Activated CD8-positive, alpha-beta memory T cell treated with anti-CD3 and anti-CD28 coated beads for 1 hour (primary cell): ENCODE measurements around the gene KCNG4.

Experiments used
- DNase-seq, 2 donors: peaks; one replicate each; pipeline ENCODE4 v3.0.0-alpha.2; 2020; ENCODE audit warnings: low read depth in 1 of 2; ENCODE audit errors: extremely low read depth in 1 of 2

The KCNG4 gene

DNA sequence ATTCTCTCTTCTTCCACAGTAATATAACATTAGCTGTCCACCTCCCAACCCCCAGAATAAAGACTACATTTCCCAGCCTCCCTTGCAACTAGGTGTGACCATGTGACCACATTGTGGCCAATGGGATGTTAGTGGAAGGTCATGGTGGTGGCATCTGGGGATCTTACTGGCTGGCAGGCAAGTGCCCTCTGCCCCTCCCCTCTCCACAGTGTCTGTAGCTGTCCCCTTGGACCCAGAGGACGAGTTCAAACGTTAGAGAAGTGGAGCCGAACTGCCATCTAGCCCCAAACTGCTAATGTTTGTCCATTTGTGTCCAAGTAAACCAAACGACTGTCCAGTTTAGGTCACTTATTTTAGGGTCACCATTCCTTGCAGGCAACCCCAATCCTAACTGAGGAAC, 26.6 kb upstream of the KCNG4 start:
- DNase-seq, result no peak

DNA sequence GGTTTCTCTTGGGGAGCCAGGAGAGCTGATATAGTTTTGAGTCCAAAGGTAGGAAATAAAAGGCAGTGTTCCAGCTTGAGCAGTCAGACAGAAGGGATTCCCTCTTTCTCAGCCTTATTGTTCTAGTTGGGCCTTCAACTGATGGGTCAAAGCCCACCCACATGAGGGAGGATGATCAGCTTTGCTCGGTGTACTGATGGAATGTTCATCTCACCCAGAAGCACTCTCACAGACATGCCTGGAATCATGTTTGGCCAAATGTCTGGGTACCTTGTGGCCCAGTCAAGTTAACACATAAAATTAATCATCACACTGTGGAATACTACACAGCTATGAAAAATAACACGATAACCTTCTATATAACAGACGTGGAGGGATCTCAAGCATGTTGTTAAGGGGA, 23.1 kb upstream of the KCNG4 start:
- no peak for DNase-seq

DNA sequence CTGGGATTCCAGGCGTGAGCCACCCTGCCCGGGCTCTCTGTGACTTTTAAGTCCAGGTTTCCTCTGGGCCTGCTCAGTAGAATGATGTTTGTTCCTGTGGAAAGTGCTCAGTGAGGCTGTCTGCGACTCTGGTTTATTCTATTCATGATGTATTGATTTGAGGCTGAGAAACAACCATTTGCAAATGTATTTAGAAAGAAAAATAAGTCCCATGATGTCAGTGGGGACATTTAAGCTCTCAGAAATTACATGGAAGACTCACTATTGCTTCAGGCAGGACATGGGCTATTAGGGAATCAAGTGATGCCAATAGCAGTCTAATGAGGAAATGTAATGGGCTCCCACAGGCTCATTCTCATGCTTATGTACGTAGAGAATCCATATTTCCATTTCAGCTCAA, 22.2 kb upstream of the KCNG4 start:
- no peak for DNase-seq

DNA sequence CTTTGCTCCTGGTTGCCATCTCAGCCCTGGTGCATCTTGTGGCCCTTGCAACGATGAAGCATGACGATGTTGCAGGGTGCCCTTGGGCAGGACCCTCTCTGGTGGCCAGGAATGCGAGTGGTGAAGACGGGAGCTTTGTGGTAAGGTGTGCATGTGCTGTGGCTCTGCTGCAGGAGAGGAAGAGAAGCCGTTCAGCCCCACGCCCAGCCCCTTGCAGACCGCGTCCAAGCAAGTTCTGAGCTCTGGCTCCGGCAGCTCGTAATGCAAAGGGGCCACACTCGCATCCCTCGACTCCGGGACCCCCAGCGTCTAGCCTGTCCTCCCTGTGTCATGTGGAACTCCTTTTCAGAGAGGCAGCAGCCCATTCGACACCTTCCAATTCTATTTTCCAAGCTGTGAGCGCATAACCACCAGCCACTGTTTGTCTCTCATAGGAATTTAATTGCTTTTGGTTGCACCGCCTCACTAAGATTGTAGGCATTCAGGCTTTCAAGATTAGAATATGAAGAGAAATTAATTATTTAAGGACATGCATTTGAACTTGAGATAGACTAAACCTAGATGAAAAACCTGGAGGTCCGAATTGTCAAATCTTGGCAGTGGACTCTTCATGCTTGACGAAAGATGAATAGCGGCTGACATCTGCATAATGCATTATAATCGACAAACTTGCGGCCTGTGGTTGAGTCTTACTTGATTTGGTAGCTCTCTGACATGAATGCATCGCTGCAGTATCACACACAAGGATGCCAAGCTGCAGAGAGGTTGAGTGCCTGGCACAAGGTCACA, 21.1 kb upstream of the KCNG4 start:
- DNase-seq, result no peak

DNA sequence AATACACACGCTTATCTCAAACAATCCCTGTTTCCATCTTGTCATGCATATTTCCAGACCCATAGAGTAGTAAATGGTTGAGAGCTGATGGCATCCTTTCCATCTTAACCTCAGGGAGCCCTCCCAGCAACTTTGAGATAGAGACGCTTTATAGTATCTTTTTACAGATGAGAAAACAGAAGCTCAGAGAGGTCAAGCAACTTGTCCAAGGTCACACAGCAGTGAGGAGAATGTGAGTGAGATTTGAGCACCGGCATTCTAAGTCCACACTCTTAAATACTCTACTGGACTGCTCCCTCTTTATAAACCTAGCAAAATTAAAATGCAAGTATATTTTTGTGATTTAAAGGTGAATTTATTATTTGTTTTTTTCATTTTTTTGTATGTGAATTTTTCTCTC, 19.9 kb upstream of the KCNG4 start:
- no peak for DNase-seq

DNA sequence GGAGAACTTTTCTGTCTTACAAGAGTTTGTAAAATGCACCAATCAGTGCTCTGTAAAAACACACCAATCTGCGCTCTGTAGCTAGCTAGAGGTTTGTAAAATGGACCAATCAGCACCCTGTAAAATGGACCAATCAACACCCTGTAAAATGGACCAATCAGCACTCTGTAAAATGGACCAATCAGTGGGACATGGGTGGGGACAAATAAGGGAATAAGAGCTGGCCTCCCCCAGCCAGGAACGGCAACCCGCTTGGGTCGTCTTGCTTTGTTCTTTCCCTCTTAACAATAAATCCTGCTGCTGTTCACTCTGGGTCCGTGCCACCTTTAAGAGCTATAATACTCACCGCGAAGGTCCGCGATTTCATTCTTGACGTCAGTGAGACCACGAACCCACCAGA, 18.5 kb upstream of the KCNG4 start:
- DNase-seq, result no peak

DNA sequence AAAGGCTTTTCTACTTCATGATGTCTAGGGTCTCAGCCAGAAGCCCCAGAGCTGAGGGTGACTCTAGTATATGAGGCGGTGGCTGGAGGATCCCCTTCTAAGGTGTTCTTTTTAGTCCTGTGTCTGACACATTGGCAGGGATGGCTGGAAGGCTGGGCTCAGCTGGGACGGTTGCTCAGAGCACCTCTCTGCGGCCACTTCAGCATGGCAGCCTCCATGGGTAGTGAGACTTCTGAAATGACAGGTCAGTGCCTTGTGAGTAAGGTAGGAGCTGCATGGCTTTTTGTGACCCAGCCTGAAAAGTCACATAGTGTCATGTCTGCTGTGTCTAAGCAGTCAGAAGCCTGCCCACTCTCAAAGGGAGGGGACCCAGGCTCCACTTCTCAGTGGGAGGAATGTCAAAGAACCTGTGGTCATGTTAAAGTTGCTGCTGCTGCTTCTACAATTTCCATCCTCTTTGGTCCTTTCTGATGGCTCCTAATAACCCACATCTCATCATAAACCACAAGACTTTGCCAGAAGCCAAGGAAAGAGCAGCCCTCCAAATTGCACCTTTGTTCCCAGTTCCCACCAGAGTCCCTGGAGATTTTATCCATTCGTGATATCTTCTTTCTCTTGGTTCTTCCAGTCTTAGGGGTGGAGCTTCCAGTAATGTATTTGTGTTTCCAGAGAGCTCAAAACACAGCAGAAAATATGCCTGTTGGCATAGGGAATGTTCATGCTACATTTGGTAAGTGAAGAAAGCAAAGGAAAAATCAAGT, 15.4 kb upstream of the KCNG4 start:
- no peak for DNase-seq

DNA sequence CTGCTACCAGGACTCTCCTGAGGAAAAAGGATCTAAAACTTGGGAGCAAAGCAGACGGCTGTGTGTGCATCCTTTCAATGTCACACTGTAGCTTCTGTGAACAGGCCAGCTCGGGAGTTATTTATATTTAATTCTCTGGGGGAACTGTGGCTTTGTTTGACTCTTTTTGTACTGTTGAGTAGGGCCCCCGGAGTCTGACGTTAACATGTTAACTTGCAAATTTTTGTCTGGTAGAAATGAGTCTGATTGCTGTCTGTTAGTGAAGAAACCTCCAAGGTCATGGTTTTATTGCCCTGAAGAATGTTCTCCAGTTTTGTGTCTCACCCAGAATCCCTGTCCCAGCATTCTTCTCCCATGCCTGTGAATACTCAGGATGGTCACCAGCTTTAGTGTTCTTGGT, 14.2 kb upstream of the KCNG4 start:
- no peak for DNase-seq

DNA sequence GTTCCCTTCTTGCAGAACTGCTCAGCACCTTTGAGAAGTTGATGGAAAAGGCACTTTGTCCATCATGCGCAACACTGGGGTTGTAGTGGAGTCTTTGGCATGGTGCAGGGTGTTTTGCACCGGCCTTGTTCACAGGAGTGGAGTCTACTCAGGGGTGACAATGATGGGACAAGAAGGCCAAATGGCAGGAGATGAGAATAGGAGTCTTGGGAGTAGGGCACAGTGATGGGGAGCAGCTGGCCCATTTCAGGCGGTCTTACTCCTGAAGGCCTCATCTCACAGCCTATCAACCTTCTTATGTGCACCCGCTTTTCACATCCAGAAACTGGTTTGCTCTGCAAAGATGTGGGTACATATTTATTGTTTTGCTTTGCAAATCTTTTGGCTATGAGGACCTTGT, 13.4 kb upstream of the KCNG4 start:
- no peak for DNase-seq

DNA sequence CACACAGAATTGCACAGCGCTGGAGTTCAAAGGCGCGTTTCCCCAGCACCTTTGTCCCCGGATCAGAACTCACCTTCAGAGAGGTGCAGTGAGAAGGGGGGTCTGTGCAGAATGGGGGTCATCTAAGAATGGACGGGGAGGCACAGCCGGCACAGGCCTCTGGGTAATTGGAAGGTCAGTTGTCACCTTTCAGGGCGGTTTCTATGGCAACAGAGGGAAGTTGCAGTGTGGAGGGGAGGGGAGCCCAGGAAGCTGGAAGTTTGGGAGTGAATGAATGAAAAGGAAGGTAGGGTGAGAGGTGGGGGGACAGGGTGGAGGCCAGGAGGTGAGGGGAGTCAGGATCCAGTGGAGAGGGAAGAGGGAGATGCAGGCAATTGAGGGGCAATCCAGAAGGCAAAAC, 12.4 kb upstream of the KCNG4 start:
- no peak for DNase-seq

DNA sequence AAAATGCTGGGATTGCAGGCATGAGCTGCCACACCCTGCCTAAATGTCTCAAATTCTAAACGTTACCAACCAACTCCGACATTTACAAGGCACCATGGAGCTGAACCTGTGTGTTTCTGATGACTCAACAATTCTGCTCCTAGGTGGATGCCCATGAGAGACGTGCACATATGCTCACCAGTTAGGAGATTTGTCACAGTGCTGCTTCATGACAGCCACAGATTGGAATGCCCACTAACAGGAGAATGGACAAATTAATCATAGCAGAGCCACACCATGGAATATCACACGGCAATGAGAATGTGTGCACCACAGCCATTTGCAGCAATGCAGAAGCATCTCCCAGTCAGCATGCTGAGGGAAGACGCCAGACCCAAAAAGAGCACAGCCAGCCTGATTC, 8.0 kb upstream of the KCNG4 start:
- no peak for DNase-seq

DNA sequence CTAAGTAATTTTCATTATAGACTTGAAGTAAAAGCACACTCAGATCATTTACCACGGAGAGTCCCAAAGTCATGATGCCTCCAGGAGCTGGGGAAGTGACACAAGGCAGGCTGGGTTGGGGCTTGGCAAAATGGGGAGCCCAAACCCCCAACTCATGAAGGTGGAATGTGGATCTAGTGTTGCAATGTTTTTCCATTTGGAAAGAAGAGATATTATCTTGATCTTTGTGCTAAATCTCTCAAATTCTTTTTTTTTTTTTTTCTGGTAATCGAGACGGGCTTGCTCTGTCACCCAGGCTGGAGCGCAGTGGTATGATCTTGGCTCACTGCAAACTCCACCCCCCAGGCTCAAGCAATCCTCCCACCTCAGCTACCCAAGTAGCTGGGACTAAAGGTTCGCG, 7.5 kb upstream of the KCNG4 start:
- no peak for DNase-seq

DNA sequence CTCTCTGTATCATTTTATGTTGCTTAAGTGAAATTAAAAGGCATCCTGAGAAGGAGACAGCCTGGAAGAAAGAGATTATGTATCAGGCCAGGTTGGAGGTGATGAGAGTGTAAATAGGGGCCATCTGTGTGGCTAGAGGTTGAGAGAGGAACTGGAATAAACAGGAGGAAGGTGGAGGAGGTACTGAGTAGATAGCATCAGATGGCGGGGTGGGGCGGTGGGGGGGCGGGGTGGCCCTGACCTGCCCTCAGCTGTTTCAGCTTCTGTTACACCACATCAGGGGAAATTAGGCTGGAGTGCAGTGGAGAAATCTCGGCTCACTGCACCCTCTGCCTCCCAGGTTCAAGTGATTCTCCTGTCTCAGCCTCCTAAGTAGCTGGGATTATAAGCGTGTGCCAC, 6.9 kb upstream of the KCNG4 start:
- DNase-seq, result no peak

DNA sequence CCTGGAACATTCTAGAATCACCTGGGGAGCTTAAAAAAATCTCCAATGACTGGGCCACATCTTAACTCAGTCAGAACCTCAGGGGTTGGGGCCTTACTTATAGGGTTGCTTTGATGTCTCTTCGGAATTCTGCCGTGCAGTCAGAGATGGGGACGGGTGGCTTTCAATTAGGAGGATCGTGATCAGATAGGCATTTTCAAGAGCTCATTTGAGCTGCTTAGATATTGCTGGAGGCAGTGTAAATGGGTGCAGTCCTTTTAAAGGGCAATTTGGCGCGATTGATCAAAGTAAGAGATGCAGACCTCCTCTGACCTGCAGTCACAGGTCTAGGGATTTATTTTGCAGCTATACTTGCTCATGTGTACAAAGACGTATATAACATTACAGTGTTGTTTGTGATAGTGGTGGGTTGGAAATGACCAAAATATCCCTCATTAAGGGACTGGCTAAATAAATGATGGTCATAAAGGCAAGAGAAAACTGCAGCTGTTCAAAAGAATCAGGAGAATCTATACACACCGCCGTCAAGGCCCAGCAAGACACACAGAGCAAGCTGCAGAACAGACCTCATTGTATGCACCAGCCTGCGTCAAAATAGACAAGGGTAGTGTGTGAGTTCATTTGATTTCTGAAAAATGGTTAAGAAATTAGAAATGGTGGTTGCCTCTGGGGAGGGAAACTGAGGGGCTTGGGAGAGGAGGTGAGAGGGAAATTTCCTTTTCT, 6.3 kb upstream of the KCNG4 start:
- DNase-seq, result no peak

DNA sequence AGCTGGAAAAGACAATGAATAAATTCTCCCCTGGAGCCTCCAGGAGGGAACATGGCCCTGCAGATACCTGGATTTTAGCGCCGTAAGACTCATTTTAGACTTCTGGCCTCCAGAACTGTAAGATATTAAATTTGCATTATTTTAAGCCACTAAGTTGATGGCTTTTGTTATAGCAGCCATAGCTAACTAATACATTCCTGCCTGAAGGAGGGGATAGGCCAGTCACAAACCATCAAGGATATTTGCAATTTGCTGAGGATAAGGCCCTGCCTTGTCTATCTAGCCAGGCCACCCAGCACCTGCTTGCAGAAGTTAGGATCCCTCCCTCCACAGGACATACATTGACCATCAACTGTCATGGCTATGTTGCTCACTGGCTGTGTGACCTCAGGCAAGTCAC, 4.9 kb upstream of the KCNG4 start:
- DNase-seq, result no peak

DNA sequence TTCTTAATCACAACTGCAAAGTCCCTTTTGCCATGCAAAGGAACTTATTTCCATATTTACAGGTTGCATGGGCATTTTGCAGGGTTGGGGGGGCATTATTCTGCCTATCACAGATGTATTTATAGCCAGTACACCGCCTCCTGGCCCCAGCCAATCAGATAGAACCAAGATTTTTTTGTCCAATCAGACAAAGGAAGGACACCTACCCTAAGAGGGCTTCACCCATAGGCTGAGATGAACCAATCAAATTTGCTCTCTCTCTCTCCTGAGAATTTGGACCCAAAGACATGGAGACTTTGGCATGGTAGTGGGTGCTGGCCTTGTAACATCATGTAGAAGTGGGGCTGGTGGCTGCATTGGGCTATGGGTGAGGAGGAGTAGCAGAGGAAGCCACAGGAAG, 3.9 kb upstream of the KCNG4 start:
- DNase-seq, result no peak

DNA sequence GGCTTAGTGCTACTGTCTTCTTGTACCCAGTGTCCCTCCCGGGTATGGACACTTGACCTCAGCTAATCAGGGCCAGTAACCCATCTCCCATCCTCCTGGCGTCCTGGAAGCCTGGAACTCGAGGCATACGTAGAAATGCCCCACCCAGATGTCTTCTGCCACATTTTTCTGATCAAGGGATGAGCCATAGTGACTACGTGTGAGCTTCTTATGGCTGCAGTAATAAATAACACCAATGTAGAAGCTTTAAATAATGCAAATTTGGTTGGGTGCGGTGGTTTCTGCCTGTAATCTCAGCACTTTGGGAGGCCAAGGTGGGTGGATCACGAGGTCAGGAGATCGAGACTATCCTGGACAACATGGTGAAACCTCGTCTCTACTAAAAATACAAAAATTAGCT, 3.0 kb upstream of the KCNG4 start:
- no peak for DNase-seq

DNA sequence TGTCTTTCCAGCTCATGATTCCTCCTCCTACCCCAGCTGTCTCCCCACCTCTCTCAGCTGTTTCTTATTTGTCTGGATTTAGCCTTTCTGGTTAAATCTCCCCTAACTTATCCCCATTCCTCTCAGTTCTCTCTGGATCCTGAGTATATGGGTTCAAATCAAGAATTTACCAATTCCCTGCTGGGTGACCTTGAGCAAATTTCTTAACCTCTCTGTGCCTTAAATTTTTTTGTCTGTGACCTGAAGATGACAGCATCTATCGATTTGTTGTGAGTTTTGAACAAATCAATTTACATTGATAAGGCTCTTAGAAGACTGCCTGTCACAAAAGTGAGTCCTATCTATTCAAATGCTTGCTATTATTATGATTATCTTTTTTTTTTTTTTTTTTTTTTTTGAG, 2.0 kb upstream of the KCNG4 start:
- DNase-seq, result no peak

DNA sequence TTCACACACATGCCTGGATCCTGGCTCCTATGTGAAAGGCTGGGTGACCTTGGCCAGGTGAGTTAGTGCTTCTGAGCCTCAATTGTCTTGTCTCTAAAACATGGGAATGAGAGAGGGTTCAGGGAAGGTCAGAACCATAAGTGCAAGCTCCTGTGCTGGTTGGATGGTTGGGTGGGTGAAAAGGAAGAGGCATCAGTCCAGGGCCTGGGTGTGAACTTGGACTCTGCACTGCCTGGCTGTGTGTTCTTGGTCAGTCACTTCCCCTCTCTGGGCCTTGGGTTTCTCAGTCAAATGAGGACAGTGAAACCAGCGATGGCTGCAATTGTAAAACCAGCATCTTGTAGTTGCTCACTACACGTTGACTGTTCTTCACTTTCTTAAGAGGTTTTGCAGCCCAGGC, 643 bp upstream of the KCNG4 start:
- DNase-seq, result no peak

DNA sequence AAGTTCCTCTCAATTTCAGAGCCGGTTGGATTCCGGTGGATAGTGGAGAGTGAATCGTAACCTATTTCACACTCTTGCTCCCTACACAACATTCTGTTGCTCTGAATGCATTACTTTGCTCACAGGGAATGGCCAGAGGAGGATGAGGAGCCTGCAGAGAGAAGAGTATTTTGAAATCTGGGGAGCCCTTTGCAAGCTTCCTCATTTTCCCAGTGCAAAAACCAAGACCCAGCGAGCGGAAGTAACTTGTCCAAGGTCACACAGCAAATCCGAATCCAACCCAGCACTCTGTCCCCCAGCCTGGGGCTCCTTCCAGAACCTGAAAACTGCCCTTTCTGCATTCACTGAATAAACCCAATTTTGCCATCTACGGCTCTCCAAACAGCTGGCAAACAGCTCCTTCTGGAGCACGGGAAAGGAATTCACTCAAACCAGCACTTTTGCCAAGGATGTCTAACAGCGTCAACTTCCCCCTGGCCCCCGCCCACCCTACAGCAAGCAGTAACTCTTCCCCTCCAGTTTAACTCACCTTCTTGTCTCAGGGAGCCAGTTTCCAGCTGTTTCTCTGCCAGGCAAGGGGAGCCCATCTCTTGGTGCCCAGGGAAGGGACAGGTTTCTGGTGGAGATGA, 557 bp downstream of the KCNG4 start:
- DNase-seq, result no peak

DNA sequence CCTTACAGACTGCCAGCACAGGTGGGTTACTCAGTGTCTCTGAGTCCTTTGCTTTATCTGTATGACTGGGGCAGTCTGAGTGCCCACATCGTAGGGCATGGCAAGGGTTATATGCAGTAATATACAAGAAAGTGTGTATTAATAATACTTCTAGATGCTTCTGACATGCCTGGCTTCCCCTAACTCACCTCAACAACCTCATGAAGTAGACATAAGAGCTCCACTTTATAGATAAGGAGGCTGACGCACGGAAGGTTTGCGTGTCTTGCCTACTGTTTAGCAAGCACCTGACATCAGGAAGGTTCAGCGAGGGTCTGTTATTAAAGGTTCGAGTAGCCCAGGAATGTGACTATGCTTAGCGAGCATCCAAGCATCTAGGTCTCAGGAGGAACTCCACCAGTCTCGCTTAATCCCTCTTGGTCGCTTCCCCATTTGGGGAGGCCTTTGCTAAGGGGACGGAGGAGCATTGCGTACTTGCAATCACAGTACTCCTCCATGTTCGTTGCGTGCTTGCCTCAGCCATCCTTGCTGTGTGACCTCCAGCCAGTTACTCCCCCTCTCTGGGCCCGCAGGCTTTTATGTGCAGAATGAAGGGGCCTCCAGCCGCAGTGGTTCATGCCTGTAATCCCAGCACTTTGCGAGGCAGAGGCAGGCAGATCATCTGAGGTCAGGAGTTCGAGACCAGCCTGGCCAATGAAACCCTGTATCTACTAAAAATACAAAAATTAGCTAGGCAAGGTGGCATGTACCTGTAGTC, 1.6 kb downstream of the KCNG4 start:
- DNase-seq, result no peak
